Activated CD8-positive, alpha-beta memory T cell treated with anti-CD3 and anti-CD28 coated beads, Interleukin-2, amount 50 U/mL, for 4 hours (primary cell): ENCODE data around the gene C9orf78.
A peak's percentile ranks its signal among the peaks of the same experiment; 100 is the strongest.

Experiments used
- DNase-seq: peaks from one replicate; pipeline ENCODE4 v3.0.0-alpha.2; 2020

C9orf78 gene

DNA sequence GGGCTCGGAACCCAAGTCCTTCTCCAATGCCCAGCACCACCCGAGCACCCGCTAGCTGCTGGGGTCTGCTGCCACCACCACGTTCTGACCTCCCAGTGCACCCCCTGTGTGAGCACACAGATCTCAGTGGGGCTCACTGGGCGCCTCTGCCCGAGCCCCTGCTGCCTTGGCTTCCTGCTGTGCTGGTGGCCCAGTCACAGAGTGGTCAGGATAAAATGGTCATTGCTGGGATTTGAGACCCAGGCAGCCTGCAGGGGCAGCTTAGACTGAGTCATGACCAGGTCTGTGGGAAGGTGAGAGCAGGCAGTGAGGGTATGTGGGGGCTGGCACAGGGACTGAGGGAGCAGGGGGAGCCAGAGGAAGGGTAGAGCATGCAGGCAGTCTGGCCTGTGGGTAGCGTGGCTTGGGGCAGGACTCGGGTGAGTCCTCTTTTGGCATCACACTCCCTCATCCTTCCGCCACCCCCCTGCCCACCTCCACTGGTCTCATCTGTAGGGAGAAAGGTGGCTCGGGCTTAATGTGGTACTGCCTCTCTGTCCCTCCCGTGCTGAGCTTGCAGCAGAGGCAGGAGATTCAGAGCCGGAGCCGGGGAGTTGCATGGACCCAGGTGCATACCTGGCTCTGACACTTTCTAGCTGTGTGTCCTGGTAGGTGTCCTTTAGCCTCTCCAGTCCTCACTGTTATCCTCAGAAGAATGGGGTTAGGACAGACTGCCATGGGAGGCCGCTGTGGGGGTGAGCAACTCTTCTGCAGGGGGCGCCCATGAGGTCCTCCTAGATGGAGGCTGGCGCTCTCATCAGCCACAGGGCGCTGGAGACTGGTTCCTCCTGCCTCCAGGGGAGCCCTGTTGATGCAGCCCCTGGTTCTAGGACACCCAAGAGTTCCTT is 32.3 kb upstream of the C9orf78 start:
- no peak for DNase-seq

DNA sequence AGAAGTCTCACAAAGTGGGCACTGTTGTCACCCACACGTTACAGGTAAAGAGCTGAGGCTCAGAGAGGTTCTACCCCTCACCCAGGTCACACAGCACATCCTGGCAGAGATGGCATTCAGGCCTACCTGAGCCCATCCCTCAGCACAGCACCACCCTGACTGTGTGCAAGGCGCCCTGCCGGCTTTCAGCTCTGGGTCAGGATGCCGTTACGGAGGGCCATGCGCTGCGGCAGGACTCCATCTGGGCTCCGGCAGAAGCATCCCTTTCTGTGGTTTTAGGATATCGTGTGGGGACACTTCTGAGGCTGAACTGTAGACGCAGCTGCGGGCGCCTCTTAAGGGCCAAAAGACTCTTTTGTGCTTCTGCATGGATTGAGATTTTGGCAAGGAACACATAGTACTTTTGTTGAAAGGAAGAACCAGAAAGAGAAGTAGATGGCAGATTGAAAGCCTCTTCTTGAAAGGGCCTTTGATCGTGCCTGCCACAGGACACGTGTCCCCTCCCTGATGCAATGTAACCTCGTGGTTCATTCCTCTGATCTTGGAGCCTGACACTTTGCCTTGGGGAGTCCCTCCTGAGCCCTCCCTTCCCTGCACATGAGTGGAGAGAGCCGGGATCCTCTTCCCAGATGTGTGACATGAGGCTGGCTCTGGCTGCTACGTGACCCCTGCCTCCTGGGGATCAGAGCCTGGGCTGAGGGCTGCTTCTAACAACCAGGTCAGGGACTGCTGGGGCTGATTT is 31.5 kb upstream of the C9orf78 start:
- DNase-seq = peak; percentile 59

DNA sequence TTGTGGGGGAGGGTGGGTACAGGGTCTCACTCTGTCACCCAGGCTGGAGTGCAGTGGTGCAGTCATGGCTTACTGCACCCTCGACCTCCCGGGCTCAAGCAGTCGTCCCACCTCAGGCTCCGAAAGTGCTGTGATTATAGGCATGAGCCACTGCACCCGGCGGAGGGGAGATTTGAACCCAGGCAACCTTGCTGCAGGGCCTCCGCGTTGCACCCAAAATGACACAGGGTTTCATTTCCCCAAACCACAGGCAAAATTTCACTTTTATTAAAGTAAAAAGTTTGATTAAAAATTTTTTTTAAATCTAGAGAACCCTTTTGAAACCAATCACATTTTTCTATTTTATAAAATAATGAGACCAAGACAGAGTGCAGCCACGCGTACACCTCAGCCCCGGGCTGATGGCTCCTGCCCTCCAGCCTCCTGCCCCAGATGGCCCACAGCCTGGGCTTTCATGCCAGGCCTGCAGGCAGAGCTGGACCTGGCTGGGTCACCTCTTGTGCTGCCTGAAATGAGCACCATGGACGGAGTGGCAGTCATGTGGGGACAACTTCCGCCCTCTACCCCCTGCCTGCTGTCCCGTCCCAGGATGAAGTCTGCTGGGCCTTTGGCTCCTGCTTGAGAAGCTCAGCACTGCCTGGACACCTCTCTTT is 30.7 kb upstream of the C9orf78 start:
- no peak for DNase-seq

DNA sequence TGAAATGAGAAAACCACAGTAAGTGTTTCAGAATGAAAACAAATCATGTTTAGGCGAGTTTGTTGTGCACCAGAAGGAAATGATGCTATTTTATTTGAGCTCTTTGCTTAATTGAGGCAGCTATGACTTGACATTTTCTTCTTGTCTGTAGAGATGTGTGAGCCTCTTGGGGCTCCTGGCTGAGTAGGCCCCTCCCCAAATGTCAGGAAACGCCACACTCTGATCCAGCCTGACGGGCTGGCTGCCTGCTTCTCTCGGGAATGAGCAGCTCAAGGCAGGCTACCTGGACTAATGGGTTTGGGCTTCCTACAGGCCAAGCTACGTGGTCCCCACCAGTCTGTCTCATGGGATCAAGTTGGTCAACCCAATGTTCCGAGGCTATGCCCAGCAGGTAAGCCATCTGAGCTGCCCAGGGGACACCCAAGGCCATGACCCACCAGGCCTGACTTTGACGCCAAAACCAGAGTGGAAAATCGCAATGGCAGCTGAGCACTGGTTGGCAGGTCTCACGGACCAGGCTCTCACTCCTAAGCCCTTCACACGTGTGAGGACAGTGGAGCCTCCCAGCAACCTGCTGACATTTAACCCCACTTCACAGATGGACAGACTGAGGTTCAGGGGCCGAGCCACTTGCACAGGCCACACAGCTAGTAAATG is 30.0 kb upstream of the C9orf78 start:
- no peak for DNase-seq

DNA sequence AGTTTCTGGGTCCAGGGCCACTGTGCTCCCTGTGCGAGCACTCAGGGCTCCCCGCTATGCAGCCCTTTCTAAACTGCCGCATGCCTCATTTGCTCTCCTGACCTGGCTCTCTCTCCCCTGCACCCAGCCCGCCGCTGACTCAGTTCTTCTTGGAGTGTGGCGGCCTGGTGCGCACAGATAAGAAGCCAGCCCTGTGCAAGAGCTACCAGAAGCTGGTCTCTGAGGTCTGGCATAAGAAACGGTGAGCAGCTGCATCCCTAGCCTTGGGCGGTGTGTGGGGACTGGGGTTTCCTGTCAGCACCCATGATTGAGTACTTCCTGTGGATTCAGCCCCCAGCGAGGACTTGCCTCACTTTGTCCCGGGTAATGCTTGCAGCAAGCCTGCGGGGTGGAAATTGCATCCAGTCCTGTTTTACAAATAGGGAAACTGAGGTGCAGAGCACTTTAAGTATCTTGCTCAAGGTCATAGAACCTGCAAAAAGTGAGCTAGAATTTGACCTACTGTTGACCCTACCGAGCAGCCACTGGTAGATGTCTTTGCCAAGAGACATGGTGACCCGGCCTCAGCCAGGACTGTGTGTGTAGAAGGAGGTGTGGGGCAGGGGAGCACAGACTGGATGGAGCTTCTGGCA is 28.1 kb upstream of the C9orf78 start:
- DNase-seq = peak; percentile 62

DNA sequence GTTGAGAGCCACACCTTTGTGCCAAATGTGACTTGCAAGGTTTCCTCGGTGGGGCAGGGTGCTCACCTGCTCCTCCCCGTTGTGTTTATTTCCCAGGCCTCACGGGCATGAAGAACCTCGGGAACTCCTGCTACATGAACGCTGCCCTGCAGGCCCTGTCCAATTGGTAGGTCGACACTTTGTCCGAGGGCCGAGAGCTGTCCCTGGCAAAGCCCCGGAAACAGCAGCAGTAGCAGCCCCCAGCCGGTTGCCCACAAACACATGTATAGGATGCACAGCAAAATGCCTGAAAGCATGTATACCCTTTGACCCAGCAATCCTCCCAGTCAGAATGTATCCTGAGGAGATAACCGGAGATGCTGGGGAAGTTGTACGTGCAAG is 26.4 kb upstream of the C9orf78 start:
- no peak for DNase-seq

DNA sequence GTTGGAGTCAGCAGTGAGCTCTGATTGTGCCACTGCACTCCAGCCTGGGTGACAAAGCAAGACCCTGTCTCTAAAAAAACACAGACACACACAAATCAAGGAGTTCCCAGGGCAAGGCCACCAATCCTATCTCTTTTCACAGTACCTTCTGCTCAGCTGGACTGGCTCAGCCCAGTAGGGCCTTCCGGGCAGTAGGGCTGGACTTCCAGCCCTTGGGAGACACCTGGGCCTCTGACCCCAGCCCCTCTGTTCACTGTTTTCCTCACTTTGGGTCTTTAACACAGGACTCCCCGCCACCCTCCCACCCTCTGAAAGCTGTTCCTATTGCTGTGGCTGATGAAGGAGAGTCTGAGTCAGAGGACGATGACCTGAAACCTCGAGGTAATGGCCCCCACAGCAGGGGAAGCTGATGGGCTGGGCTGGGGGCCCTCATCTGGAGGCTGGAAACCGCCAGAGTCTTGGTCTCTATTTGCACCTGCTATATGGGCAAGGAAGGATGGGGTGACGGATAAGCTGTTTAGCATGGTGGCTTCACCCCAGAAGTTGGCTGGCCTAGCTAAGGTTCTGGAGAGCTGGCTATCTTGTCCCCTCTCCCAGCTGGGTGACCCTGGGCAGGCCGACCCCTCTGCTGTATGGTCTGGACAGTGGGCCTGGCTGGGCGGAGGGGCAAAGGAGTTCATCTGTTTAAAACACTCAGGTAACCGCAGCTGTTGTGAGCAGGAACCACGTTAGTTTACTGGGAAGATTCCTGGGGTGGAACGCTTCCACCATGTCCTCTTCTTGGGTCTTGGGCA is 25.8 kb upstream of the C9orf78 start:
- DNase-seq = no peak

DNA sequence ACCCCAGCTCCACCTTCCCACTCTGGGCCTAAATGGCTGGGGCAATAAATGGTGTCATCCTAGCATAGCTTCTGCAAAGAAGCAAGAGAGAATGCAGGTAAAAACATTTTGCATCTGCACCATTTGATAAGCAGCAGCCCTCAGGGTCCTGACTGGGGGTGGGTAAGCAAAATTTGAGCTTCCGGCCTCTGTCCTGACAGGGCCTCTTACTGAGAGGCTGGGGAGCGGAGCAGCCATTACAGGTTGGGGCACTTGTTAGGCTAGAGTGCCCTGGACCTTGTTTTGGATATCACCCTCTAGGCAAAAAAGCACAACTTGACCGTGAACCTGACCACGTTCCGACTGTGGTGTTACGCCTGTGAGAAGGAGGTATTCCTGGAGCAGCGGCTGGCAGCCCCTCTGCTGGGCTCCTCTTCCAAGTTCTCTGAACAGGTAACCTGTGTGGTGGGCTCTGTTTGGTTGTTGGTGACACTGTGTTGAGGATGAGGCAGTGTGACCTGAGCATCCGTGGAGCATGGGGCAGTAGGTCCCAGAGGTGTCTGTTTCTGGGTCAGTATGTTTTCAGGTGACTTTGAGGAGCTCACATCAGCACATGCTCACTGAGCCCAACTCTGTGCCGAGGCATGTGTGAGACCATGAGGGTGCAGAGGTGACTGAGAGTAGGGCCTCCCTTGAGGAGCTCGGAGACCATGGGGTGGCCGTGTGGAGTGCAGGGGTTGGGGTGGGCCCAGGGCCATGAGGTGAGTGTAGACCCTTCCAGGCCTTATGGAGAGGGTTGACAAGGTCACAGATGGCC is 23.3 kb upstream of the C9orf78 start:
- no peak for DNase-seq

DNA sequence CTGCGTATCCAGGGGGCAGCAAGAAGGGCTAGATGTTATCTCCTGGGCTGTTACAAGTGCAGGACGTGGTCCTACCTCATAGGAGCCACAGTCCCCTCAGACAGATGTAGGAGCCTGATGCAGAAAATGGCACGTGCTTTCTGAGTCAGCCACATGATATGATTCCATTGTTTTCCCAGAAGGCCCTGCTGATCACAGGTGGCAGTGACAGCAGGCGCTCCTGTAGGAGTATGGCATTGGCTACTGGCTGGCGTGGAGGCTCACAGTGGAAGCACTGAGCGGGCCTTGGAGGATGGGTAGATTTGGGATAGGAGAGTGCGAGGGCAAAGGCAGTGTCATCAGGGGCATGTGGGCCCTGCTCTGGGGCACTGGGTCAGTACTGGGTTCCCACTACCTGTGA is 22.1 kb upstream of the C9orf78 start:
- DNase-seq = no peak

DNA sequence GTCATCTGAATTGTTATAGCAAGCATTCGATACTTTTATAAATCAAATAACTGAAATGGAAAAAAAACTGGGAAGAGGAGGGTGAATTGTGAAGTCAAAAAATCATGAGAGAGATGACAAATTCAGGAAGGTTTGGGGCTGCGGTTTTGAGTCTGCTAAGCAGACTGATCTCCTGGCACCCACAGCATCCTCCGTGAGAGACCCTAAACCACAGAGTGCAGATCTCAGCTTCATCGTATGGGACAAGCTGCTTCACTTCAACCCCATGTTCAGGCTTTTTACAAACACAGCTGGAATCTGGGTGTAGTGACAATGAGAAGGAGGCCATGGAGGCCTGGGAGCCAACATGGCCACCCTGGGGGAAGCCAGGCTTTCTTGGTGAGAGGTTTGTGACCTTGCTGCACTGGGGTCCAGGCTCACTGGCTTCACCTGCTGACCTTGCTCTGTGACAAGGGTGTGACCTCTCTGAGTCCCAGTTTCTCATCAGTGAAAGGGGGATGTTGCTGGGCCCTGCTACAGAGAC is 19.6 kb upstream of the C9orf78 start:
- DNase-seq = no peak

DNA sequence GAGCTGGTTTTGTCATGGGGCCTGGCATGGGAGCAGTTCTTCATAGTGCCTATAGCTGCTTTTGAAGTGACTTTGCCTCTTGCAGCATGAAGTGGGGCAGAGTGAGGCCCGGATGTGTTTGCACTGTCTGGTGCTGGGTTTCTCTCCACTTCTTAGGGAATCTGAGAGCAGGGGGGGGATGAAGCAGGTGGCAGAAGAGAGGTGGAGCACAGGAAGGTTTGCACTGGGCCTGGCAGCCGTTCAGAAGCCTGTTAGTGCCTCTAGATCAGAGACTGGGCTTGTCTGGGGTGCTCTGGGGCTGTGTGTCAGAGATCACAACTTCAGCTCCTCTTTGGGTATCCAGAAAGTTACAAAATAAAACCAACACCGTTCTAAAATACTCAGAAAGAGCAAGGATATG is 18.5 kb upstream of the C9orf78 start:
- no peak for DNase-seq

DNA sequence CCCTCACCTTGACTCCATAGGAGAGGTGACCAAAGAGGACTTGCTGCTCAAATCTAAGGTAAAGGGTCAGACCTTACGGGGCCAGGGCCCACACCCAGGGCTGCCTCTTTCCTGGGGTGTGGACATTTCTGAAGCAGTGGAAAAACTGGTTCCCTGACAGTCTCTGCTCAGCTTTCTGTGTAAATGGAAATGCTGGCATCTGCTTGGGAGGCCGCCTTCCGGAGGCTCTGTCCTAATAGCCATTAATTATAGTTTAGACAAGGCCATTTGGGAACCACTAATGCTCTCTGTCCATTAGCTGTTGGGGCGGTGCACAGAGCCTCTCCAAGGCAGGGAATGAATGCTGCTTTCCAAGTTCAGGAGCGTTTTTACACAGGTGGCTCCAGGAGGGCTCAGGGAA is 17.5 kb upstream of the C9orf78 start:
- DNase-seq = no peak

DNA sequence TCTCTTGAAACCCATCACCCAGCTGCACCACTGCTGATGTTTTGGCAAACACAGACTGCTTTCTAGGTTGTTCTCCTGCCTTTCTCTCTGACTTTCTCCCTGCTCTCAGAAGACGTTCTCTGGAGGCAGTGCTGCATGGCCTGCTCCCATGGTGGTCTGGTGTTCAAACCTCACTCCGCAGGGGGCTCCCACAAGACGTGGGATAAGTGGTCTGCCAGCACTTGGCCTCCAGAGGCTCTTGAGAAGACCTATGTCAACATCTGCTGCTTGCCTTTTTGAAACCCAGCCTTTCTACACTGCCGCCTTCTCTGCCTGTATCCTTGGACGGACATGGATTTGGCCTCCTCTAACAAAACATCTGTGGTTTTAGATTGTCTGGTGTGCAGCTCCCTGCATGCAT is 16.7 kb upstream of the C9orf78 start:
- DNase-seq = no peak

DNA sequence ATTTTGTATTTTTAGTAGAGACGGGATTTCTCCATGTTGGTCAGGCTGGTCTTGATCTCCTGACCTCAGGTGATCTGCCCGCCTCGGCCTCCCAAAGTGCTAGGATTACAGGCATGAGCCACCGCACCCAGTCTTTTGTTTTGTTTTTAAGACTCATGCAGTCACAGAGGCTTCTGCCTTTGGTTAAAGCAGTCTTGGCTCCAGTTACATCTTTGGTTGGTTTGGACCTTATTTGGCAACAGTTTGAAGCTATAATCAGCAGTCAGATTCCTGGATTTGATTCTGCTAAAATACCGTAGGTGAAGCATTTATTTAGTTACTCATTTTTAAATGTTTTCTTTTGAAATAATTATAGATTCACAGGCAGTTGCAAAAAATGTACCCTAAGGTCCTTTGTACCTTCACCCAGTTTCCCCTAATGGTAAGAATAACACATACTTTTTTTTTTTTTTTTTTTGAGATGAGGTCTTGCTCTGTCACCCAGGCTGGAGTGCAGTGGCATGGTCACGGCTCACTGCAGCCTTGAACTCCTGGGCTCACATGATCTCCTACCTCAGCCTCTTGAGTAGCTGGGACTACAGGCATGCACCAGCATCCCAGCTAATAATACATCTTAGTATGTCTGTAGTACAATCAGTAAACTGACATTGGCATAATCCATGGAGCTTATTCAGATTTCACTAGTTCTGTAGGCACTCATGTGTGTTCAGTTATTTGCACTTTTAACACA is 15.9 kb upstream of the C9orf78 start:
- no peak for DNase-seq

DNA sequence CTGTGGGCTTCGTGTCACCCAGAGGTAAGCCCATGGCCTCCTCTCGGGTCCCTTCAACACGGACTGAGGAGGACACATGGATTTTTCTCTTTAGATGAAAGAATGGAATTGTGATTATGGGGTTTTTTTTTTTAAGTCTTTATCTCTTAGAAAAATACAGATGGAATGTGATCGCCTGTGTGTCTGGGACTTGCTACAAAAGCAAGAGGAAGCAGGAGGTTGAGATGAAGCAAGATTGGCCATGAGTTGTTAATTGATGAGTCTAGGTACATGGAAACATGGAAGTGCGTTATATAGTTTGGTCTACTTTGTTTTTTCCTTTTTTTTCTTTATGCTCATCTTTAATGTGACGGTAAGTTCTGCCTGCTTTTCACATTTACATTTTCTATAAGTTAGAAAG is 14.8 kb upstream of the C9orf78 start:
- no peak for DNase-seq

DNA sequence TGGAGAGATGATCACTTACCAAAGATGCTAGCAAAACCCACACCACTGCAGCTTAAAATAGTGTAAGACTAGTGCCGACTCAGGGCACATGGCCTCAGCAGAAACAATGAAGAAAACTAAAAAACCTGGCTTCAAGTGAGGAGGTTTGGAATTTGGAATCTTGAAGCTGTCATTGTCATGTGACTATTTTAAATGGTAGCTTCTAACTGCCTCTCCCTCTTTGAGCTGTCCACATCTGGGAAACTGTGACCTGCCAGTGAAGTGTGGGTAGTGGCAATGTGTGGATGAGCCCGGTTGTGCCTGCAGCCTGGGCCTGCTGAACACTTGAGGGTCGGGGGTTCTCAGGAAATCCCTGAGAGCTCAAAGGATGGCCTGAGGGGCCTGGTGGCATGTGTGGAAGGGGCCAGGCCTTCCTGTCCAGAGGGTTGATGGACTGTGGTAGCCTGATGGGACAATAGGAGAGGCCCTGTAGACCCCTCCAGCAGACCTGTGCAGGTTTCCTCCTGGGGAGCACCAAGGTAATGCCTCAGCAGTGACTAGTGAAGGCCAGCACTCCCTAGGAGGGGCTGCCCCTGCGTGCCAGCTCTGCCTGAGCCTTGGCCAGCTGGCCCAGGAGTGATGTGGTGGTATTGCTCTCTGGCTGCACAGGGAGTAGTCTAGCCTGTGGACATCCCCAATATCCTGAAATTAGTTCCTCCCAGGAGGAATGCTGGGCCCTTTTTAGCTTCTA is 13.8 kb upstream of the C9orf78 start:
- DNase-seq = no peak

DNA sequence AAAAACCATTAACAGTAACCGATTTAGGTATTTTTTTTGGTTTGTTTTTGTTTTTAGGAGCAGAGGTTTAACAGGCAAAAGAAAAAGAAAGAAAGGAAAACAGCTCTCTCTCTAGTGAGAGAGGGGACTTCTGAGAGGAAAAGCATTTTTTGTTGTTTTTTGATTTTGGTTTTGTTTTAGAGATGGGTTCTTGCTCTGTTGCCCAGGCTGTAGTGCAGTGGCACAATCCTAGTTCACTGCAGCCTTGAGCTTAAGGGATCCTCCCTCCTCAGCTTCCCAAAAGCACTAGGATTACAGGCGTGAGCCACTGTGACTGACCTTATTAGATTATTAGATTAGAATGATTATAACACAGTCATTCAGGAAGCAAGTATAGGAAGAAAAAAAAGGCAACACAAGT is 10.3 kb upstream of the C9orf78 start:
- no peak for DNase-seq

DNA sequence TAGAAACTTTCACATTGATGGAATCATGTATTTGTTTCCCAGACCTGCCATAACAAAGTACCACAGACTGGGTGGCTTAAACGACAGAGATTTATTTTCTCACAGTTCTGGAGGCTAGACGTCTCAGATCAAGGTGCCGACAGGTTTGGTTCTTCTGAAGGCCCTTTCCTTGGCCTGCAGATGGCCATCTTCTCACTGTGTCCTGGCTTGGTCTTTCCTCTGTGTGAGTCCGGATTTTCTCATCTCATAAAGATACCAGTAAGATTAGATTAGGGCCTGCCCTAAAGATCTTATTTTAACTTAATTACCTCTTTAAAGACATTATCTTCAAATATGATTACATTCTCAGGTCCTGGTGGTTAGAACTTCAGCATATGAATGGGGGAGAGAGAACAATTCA is 6.0 kb upstream of the C9orf78 start:
- DNase-seq = no peak

DNA sequence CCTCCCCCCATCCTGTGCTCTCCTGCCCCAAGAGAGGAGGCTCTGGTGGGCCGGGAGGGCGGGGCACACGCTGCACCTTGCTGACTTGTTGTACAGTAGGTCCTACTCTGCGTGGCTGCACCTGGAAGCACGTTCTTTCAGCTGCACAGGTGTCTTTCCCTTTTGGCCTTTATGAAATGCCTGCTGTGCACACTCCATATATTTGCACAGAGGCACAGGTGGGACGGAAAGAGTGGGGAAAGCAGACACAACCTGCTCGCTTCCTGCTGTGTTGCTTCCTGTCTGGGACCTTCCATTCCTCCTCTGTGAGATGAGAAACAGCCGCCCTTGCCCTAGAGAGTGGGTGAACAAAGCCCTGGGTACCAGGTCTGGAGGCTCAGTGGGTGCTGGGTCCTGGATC is 5.0 kb upstream of the C9orf78 start:
- DNase-seq = no peak
